Stimulated activated CD4-positive, alpha-beta T cell treated with anti-CD3 and anti-CD28 coated beads, Interleukin-15, amount 100 ng/mL, for 1 hour (primary cell): ENCODE results near the gene CDK14.

Source experiments
- DNase-seq, 2 donors: peaks; one replicate each; pipeline ENCODE4 v3.0.0-alpha.2; 2020; ENCODE audit warnings: low read depth in 1 of 2, low spot score in 1 of 2

Gene CDK14

DNA sequence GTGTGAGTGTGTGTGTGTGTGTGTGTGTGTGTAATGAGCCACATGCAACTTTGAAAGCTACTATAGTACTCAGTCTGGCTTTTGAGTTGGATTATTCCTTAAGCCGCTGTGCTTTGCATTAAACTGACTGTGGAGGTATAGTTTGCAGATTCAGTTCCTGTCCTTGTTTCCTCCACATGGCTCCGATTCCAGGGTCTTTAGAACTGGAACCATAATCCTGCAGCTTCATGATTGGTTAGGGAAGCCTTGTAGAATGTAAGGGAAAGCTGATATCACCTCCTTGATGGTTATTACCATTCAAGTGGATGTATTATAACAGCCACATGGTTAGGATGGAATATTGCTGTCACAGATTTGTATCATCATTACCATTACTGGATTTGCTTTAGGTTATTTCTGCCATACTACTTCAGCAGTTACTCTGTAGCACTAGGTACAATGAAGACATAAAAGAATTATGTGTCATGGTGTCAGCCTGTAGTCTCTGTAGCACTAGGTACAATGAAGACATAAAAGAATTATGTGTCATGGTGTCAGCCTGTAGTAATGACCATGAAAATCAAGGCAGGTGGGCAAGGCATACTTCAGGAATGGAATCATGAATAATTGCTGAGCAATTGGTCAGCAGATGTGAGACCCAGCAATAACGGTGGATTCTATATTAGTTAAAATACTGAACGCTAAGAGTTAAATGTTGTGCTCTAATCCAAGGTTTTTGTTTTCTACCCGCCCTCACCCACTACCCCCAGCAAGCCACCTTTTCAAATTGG, 393.1 kb downstream of the CDK14 start:
- no peak for DNase-seq

DNA sequence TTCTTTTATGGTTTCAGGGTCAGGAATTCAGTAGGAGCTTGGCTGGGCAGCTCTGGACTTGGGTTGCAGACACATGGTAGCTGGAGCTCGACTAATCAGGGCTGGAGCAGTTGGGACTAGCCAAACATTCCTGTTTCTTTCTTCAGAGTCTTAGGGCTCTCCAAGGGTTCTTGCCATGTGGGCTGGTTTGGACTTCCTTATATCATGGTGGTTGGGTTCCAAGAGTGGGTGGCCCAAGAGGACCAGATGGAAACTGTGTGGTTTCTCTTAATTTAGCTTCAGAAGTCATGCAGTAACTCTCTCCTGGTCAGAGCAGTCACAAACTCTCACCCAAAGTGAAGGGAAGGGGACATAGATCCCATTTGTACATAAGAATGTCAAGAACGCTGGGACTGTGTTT, 398.0 kb downstream of the CDK14 start:
- DNase-seq, result no peak

DNA sequence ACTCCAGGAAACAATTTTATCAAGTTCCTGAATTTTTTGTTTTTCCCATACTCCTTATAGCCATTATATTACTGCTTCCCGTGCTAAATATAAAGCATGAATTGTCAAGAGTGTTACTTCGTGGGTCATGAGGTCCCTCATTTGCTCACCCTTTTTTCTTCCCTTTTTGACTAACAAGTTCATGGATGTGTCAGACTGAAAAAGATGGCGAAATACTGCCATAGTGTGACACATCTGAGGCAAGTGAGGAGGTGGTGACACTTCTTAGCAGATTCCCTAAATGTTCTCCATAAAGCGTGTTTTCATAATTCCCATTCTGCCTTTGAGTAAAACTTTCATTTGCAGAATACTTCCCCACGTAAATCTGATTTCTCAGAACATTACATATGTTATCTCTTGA, 398.5 kb downstream of the CDK14 start:
- no peak for DNase-seq

DNA sequence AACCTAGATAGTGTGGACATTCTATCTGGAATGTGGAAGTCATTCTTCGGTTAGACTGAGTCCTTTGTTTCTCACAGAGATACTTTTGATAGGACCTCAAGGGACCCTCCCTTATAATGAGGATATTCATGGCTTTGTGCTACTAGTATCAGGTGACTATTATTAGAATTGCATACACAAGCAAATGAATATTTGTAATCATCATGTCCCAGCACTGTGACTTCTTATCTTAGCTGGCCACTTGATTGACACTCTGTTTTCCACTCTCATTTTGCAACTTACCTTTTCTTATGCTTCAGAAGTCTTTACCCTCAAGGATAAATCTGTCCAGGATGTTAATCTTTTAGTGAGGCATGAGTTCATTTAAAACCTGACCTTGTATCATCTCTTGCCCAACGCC, 399.9 kb downstream of the CDK14 start:
- DNase-seq, result no peak

DNA sequence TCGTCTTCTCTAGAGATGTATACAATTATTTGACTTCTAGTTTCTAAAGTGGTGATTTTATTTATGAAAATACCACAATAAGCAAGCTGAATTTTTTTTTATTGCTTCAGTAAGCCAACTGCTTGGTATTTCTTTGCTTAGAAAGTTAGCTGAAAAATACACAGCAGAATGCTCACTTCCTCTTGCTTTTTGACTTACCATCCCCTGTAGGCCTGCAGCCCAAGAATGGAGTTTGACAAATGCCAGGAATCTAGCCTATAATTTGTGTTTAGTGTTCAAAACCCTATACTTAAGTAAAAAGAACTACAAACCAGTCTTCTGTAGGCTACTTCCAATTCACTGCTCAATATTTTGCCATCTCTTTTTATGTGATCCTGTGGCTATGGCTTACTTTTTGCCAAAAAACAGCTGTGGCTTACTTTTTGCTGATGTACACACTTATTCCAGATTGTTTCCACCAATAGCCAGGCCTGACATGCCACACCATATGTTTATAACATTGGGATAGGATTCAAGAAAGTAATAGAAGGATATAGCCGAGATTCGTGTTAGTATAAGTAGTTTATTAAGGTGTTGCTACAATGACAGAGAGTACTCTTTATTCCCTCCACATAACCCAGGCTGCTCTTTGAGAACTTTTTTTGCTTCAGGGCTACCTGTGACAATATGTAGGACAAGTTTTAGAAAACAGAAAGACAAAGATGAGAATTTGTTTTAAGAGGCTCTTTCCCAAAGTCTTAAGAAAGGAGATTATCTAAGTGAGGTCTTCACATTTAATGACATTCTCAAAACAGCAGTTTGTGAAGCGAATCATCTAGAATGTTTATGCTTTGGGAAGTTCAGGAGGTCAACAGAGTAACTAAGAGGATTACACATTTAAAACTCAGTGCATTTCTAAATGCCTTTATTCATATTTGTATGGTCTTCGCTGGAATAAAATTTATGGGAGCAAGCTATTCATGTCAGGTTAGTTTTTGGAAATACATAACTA, 404.2 kb downstream of the CDK14 start:
- DNase-seq, result no peak

DNA sequence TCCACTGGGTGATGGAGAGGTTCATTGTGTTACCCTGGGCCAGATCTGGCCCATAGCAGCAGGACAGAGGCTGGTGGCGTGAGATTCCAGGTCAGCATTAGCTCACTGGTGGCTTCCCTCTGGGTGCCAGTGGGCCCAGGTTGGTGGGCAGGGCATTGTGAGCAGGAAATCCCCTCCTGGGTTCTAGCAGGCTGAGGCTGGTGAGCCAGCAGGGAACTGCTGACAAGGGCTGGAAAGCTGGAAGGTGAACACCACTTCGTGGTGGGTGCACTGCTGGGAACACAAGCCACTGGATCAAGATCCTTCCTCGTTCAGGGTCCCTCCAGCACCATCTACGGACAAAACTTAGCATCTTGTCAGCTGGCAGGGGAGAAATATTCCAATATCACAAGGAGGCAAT, 408.9 kb downstream of the CDK14 start:
- DNase-seq, result no peak

DNA sequence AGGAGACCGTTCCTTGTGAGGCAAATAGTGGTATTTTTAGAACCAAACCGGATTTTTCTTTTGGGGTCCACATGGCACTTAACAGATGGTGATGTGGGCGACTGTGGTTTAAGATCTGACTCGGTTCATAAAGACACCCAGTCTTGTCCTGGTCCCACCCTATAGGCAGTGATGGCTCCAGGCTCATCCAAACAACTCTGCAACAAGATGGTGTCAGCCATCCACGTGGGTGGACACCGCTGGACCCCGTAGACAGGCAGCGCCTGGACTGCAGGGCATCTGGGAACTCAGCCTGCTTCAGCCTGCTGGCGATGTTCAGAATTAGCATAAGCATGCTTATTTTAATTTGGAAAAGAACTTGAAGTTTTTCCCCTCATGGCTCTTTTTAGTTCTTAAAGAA, 409.7 kb downstream of the CDK14 start:
- no peak for DNase-seq

DNA sequence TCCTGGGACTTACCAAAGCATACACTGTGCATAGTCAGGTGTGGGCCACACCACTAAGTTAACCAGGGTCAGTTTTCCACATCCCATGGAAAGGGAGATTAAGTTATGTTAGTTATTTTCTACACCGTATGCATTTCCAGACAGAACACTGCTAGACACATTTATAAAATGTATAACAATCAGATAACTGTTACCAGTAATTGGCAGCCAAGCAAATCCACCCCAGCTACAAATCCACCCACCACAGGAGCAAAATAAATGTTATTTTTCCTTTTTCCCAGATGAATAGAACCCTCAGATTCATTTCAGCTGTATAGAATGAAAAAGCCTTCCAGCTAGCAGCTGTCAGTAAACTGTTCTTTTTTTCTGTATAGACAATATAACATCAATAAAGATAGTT, 411.2 kb downstream of the CDK14 start:
- no peak for DNase-seq

DNA sequence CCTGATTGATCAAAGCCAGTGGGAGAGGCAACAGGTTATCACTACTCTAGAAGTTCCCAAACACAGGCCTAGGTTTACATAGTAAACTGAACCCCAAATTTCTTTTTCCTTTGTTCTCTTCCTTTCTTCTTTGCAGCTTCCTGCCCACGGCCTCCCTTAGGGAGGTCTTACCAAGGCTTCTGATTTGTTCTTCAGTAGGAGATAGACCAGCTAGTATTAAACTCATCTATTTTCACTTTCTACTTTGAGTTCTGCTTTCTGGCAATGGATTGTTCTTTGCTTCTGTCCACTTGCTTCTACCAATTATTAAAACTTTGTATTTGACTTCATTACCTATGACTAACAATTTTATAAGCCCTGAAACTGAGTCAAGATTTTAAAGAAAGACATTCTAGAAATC, 417.0 kb downstream of the CDK14 start:
- DNase-seq, result no peak

DNA sequence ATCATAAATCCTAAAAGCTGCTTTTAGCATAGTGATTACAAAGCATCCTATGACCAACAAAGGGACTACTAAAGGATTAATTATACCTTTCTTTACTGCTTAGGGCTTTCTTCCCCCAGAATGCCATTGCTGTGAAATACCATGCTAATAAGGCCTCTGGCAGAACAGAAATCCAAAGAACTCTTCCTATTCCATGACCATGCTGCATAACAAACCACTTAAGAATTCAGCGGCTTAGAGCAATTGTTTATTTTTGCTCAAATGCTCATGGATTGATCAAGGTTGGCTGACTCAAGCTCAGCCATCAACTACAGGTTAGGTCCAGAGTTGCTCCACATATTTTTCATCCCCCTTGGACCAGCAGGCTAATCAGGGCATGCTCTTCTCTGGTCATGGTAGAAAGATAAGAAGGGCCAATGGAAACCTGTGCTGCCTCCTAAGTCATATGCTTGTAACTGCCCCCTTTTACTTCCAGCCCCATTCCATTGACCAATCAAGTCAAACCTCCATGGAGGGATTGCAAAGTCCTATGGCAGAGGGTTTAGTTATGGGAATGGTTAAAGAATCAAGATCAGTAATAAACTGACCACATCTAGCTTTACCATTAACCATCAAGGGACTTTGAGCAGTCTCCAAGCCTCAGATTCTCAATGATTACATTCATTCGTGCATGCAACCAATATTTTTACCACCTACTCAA, 423.7 kb downstream of the CDK14 start:
- DNase-seq, result no peak

DNA sequence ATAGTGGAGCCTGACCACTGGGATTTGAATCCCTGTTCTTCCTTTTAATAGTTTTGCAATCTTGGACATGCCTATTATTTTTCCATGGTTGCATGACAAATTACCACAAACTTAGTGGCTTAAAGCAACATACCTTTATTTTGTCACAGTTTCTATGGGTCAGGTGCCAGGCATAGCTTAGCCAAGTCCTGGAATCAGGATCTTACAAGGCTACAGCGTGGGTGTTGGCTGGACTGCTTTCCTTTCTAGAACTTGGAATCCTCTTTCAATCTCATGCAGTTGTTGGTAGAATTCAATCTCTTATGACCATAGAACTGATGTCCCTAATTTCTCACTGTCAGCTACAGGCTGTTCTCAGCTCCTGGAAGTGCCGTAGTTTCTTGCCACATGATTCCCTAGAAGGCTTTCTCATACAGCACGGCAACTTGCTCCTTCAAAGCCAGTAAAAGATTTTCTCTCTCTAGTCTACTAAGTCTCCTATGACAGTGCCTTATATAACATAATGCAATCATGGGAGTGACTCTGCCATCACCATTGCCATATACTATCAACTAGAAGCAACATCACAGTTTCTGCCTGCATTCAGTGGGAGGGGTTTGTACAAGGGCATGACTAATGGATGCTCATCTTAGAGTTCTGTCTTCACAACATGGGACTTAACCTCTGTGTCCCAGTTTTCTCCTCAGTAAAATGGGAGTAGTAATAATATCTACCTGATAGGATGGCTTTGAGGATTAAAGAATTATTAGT, 424.7 kb downstream of the CDK14 start:
- DNase-seq, result no peak

DNA sequence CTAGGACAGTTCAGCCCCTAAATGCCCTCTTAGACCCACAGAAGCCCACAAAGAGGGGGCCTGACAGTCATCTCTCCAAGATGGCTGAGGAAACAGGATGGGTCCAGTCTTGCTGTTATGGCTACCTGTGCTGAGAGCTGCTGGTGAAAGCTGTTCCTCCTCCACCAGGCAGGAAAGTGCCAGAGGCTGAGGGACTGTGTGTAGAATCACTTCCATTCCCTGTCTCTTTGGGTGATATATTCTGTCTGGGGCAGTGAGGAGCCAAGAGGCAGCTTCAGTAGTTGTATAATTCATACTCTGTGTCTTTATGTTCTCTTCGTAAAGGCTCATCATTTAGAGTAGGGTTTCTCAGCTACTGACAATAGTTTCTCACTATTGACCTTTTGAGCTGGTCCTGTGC, 425.8 kb downstream of the CDK14 start:
- no peak for DNase-seq

DNA sequence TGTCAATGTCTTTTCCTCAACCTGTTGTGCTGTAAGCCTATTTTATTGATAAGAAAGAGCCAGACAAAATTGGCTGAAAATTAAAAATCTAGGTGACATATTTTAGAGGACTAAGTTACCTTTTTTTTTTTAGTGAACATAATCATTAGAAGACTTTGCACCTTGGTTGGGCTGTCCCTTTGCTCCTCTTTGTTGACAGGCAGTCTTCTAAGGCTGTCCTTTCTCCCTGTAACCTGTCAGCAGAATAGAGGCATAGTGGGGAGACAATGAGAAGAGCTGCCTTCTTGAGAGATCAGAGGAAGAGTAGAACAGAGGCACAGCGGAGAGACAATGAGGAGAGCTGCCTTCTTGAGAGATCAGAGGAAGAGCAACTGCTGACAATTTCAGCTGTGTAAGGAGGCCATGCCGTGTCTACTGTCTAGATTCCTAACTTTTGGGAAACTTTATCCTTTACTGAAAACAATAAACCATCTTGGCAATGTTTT, 429.8 kb downstream of the CDK14 start:
- DNase-seq, result no peak

DNA sequence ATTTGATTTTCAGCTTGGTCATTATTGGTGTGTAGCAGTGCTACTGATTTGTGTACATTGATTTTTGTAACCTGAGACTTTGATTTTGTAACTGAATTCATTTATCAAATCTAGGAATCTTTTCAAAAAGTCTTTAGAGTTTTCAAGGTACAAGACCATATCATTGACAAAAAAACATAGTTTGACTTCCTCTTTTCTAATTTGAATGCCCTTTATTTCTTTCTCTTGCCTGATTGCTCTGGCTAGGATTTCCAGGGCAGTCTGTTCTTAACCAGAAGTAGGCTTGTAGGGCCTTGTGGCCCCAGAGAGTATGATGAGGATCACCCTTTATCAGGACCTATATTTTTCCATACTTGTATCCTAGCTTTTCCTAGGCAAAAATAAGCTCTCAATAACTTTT, 433.6 kb downstream of the CDK14 start:
- DNase-seq, result no peak

DNA sequence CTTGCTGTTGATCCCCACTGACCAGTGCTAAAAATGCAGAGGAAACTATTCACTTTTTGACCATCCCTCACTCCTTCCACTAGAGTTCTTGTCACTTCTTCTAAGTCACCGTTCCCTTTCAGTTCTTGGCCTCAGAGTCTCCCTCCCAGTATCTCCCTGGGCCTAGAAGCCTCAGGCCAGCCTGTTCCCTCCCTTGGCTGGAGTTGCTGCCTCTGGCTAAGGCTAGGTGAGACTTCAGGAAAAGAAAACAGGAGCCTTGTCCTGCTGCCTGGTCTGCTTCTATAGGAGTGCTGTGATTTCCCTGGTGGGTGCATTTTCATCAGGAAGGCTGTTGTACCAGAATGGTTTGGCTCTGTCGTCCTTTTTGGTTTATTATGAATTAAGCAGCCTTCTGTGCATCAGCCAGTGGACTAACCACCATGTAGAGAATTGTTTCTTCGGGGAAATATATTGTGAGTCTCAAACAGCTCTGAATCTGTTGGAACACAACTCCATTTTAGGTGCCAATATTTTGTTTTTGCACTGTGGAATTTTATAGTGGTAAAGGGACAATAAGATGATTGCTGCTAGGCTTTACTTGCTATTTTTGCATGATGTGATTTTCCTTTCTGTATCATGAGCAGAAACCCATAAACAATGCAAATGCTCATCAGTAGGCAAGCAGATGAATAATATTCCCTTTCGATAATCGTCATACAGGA, 434.7 kb downstream of the CDK14 start:
- DNase-seq, result no peak

DNA sequence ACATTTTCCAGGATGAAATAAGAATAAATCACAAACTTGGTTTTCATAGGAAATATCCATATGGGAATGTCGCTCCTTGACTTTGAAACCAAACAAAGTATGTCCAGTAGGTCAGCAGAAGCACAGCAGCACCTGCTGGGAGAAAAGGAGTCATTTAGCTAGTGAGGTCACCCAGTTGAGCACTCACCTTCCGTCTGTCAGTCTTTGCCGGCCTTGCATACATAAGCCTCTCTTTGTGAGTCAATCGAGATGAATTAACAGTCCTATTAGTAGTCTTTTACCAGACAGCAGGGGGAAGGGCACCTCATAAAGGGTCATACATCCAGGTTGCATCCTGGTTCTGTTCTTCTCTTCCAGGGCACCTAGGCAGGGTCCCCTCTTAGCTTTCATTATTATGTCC, 435.6 kb downstream of the CDK14 start:
- no peak for DNase-seq

DNA sequence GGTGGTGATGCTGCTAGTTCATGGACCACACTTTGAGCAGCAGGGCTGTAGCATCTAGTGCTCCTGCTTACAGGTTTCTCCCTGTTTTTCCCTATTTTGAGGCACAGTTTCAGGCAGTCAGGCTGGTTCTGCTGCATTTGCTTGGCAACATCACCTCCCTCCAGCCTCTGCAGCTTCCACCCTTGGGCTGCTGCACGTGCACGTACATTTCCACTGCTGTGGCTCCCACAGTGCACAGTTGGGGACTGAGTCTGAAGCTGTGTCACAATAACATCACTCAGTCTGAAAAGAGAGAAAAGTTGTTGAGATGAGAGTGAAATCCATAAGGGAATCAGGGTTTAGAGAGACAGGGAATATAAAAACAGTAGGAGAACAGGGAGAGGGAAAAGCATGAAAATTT, 437.5 kb downstream of the CDK14 start:
- no peak for DNase-seq

DNA sequence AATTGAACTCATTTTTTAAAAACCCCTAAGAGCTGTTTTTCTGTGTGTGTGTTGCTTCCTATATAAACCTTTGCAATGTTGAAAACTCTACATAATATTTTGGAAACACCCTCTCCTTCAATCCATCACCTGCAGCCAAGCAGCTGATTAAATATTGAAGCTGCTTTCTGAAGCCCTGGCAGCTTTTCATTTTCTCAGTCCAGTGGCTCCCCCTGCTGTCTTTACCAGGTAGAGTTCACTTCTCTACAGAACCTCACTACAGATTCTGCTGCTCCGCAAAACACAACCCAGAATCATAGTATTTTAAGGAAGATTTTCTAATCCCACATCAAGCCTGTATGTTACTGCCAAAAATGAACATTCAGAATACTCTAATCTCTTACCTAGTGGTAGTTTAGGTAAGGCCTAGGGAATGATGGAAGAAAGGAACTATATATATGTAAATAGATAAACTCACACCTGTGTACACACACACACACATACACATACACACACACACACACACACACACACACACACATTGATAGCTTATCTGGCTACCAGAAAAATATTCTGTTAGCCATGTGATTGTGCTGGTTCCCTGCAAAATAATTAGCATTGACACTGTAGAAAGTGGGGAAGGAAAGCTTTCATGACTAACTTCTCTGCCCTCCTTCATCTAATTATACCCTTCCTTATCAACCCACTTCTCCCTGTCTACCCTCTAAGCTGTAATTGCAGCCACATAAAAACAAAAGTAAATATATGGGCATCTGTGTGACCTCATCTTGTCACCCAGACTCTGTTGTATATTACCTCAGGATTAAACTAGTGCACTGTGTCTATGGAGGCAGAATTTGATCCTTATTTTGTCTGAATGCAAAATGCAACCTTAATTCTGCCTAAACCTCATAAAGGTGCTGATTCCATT, 438.6 kb downstream of the CDK14 start:
- DNase-seq, result no peak

DNA sequence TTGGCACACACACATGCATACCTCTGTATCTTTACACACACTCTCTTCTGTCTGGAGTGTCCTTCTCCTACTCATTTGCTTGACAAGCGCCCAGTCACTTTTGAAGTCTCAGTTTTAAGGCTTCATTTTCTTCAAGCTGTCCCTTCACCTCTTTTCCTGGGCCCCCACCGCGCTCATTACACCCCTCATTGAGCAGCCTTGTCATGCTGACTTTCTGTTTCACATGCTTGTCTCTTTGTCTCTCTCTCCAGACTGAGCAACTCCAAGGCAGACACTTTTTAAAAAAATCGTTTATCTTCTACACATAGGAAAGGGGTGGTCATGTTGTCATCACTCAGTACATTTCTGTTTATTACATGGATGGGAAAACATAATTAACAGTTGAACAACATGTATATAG, 442.9 kb downstream of the CDK14 start:
- DNase-seq, result no peak
